SK-MEL-5 (cell line): Measurements from ENCODE around the gene KRTAP6-3. TPM values are rescaled to one million over a fixed set of nuclear protein-coding genes. Genes with fewer than 3 reads are reported as not detected.

Source experiments
- DNase-seq: peaks from one replicate; pipeline ENCODE4 v3.0.0-alpha.2; 2016; ENCODE audit warnings: low read depth, low spot score
- in situ Hi-C: cut with HindIII; loops from 2 replicates; pipeline ENCODE4 v1.10.0; 2016; ENCODE audit warnings: low sequenced_read_pairs, high pct_unique_total_duplicates, low pct_unique_long_range_greater_than_20kb
- small RNA-seq, 2 experiments: library from RNA; depleted of rRNA; stranded (forward); fragments of <200 nt; gene quantifications; one replicate each; pipeline ENCODE3, GENCODE V24; 2014
- total RNA-seq: library from RNA; depleted of rRNA; stranded (reverse); fragments of >200 nt; shearing (Covaris generic); gene quantifications from 2 replicates; pipeline ENCODE4 v1.2.3, GENCODE V29; 2014; rRNA removed

KRTAP6-3 gene
- total RNA-seq, 1 experiment from 2014 or later: not detected

DNA sequence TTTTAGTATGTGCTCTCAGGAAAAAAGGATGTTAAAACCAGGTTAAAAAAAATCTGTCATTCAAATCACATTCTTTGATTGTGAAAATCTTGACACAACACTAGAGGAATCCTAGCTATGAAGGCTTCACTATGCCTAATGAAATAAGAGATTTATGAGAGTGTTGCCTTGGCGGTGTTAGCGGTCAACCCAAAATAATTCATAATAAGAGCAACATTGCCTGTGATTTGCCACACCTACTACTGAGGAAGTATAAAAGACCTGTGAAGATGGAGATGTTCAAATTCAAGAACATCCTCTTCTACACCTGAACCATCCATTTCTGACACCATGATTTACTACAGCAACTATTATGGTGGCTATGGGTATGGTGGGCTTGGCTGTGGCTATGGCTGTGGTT, 23.9 kb downstream of the KRTAP6-3 start, which contains the start of gene KRTAP20-1:
Gene KRTAP20-1, plus strand, starts transcription at position 301 of the 400 bp plus-strand sequence. Its CDS starts 30 bp downstream, at position 331.
- in situ Hi-C loops: no loop called here
- no peak for DNase-seq

DNA sequence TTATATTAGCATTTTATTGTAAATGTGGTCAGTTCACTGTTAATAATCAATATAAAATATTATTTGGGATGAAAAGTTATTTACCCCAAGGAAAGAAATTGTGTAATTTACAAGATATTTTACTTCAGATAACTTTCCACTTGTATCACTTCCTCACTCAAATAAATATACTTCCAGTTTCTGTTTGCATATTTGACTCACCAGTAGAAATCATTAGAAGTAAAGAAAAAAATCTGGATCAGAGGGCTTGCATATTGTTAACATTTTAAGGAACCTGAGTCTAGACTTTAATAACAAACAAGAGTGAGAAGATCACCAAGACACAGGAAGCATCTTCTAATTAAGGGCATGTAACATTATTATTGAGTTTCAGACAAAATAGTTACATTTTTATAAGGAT, 27.8 kb downstream of the KRTAP6-3 start:
- DNase-seq: no peak
- in situ Hi-C loops: no loop called here

GRCh38 chr21:30620522-30620921, 28.3 kb downstream of the KRTAP6-3 start, which contains the start of gene KRTAP20-4:
TSS of gene KRTAP20-4 (plus strand) at chr21:30620627.
- in situ Hi-C loops: no loop called here
- DNase-seq: no peak

GRCh38 chr21:30623362-30623761, 31.1 kb downstream of the KRTAP6-3 start:
- in situ Hi-C loops: no loop called here

GRCh38 chr21:30625449-30626165, 33.4 kb downstream of the KRTAP6-3 start:
- in situ Hi-C loops: no loop called here
- no peak for DNase-seq

More at GRCh38 chr21:30623362-30623761, 31.1 kb downstream of the KRTAP6-3 start:
- no peak for DNase-seq

- in situ Hi-C loops: no loop called here
- no peak for DNase-seq
These were observed 35.9 kb downstream of the KRTAP6-3 start for GRCh38 chr21:30628109-30628508.

DNA sequence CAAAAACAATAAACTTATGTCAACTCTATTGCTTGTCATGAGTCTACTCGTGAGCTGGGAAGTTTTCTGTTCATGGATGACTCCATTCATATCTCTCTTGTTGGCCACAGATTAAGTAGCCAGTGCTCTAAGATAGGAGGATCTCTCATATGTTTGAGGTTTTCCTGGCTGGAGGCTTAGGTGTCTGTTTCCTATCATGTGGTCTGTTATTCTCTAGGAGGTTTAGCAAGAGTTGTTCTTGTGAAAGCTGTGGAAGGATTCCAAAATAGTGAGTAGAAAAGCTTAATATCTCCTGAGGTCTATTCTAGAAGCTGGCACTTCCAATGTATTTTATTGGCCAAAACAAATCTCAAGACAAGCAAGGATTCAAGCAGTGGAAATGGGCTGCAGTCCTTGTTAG, 37.0 kb downstream of the KRTAP6-3 start:
- in situ Hi-C loops: no loop called here
- DNase-seq: peak; percentile 48

DNA sequence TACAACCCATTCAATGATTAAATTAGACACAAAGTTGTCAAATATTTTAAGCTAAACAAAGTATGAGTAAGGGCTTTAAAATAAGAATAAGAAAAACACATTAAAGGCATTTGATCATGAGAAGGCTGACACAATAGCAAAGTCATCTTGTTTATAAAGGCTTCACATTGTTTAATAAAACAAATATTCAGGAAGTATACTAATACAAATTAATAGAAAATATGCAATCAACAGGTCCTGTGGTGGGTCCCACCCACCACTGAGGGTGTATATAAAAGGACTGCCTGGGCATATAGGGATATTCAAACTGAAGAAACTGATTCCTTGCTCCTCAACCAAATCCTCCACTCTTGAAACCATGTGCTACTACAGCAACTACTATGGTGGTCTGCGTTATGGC, 42.7 kb downstream of the KRTAP6-3 start, which contains the start of gene KRTAP20-2:
Gene KRTAP20-2, plus strand, starts transcription at position 301 of the 400 bp plus-strand sequence. Its CDS starts 58 bp downstream, at position 359.
- in situ Hi-C loops: no loop called here
- no peak for DNase-seq

DNA sequence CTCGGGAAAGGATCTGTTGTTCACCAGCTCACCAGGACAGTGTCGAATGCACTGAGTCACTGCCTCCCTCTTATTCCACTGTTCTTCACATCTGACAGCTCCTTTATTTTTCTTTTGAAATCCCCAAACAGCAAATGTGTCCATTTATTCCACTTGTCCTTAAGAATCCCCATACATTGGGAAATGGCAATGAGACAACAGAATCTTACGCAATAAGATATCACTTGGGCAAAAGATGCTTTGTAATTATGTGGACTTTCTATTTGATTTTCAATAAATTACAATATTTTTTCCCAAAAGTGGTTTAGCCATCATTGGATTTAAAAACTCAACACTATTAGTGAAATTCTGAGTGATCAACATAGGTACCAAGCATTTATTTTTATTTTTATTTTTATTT, 46.4 kb downstream of the KRTAP6-3 start:
- DNase-seq: no peak
- in situ Hi-C loops: no loop called here

DNA sequence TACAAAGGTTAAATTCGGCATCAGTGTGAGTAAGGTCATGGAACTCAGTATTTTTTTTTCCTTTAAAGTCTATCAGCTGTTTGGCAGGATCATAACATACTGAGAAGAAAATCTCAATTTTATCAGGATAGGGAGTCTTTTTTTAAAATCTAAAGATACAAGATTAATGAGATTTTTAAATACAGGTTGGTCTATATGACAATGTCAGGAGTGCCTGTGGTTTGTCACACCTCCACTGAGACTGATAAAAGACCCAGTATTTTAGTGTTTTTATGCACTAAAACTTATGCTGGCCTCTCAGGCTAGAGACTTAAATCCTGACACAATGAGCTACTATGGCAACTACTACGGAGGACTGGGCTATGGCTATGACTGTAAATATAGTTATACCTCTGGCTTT, 50.3 kb downstream of the KRTAP6-3 start, which contains the start of gene KRTAP20-3:
Gene KRTAP20-3, plus strand, starts transcription at position 301 of the 400 bp plus-strand sequence.
- in situ Hi-C loops: no loop called here
- DNase-seq: no peak

Small RNA genes lying within 50 kb of the gene (small RNA-seq; reads per million reads assigned to genes)
- 0 reads per million in 2 experiments for gene KRTAP20-1
- gene KRTAP20-3: 0 reads per million in 2 experiments
- 0 reads per million in 2 experiments for gene KRTAP20-4
- 0 reads per million in 2 experiments for gene KRTAP22-1
- gene KRTAP22-2: 0 reads per million in 2 experiments

Other genes with a start within 250 kb of the KRTAP6-3 start
- not detected in 2 replicates for gene KRTAP23-1, start 243.8 kb upstream of the KRTAP6-3 start, total RNA-seq
- not detected in 2 replicates for gene KRTAP13-2, start 220.2 kb upstream of the KRTAP6-3 start, total RNA-seq
- not detected in 2 replicates for gene KRTAP13-1, start 196.4 kb upstream of the KRTAP6-3 start, total RNA-seq
- gene KRTAP13-3, start 166.5 kb upstream of the KRTAP6-3 start, total RNA-seq: not detected in 2 replicates
- gene KRTAP13-4, start 162.2 kb upstream of the KRTAP6-3 start, total RNA-seq: not detected in 2 replicates
- gene KRTAP15-1, start 152.2 kb upstream of the KRTAP6-3 start, total RNA-seq: not detected in 2 replicates
- gene KRTAP19-1, start 112.1 kb upstream of the KRTAP6-3 start, total RNA-seq: 0.34 and 1.3 TPM in 2 replicates
- gene KRTAP19-2, start 105.0 kb upstream of the KRTAP6-3 start, total RNA-seq: not detected in 2 replicates
- not detected in 2 replicates for gene KRTAP19-3, start 100.4 kb upstream of the KRTAP6-3 start, total RNA-seq
- not detected in 2 replicates for gene KRTAP19-4, start 95.3 kb upstream of the KRTAP6-3 start, total RNA-seq
- gene KRTAP19-5, start 90.3 kb upstream of the KRTAP6-3 start, total RNA-seq: not detected in 2 replicates
- gene KRTAP19-6, start 50.6 kb upstream of the KRTAP6-3 start, total RNA-seq: not detected in 2 replicates
- not detected in 2 replicates for gene KRTAP19-7, start 31.1 kb upstream of the KRTAP6-3 start, total RNA-seq
- gene KRTAP22-2, start 2.0 kb upstream of the KRTAP6-3 start, total RNA-seq: not detected in 2 replicates
- not detected in 2 replicates for gene KRTAP6-2, start 6.5 kb downstream of the KRTAP6-3 start, total RNA-seq
- gene KRTAP22-1, start 8.6 kb downstream of the KRTAP6-3 start, total RNA-seq: not detected in 2 replicates
- not detected in 2 replicates for gene KRTAP6-1, start 21.5 kb downstream of the KRTAP6-3 start, total RNA-seq
- not detected in 2 replicates for gene KRTAP20-1, start 24.0 kb downstream of the KRTAP6-3 start, total RNA-seq
- gene KRTAP20-4, start 28.2 kb downstream of the KRTAP6-3 start, total RNA-seq: not detected in 2 replicates
- not detected in 2 replicates for gene KRTAP20-2, start 42.8 kb downstream of the KRTAP6-3 start, total RNA-seq
- gene KRTAP20-3, start 50.4 kb downstream of the KRTAP6-3 start, total RNA-seq: not detected in 2 replicates
- gene KRTAP21-3, start 126.3 kb downstream of the KRTAP6-3 start, total RNA-seq: not detected in 2 replicates
- not detected in 2 replicates for gene KRTAP21-2, start 154.8 kb downstream of the KRTAP6-3 start, total RNA-seq
- gene KRTAP21-1, start 163.0 kb downstream of the KRTAP6-3 start, total RNA-seq: not detected in 2 replicates
- not detected in 2 replicates for gene KRTAP8-1, start 220.8 kb downstream of the KRTAP6-3 start, total RNA-seq
- not detected in 2 replicates for gene KRTAP7-1, start 237.3 kb downstream of the KRTAP6-3 start, total RNA-seq